Cardiac fibroblast (primary cell): ENCODE results near the gene GCC2.

Experiments used
- DNase-seq, 2 donors: peaks; one replicate each; pipeline versions ENCODE4 v3.0.0 to v3.0.0-alpha.2; 2010; ENCODE audit warnings: low read depth in 2 of 2
- H3K4me3 ChIP-seq, 2 donors: replicated peaks in 1 of 2; 1 replicate in 1 of 2; 2 replicates in 1 of 2; pipeline ENCODE4 v1.5.1; 2011; ENCODE audit warnings: low read depth in 2 of 2, low read length in 2 of 2, mild to moderate bottlenecking in 2 of 2, moderate library complexity in 1 of 2
- CTCF ChIP-seq: IDR thresholded peaks from one replicate; pipeline ENCODE4 v1.5.1; 2011; ENCODE audit warnings: low read depth, mild to moderate bottlenecking, low read length, inconsistent platforms

Gene GCC2

GRCh38 chr2:108531674-108532055, 82.7 kb downstream of the GCC2 start:
- no peak overlapping the region for H3K4me3 ChIP-seq
- no peak for DNase-seq
- TF ChIP-seq CTCF, result no peak

- no peak for TF ChIP-seq CTCF
- peak within 1 kb of the TSS; percentile 72 to 75 for H3K4me3 ChIP-seq
- DNase-seq, result peak; percentile 88 to 93
These were observed 85.0 kb downstream of the GCC2 start, which contains the start of gene LIMS1 for GRCh38 chr2:108533832-108534583. Gene LIMS1, plus strand, starts transcription at chr2:108534470. Its CDS starts 93 bp downstream, at chr2:108534563.

GRCh38 chr2:108534584-108535356, 85.8 kb downstream of the GCC2 start:
- TF ChIP-seq CTCF, result no peak
- peak overlapping the region; percentile 54 to 75 for H3K4me3 ChIP-seq
- peak in 1 of 2 donors; percentile 55 for DNase-seq

- TF ChIP-seq CTCF, result no peak
- peak overlapping the region; percentile 54 to 75 for H3K4me3 ChIP-seq
- peak; percentile 48 to 73 for DNase-seq
These were observed 86.3 kb downstream of the GCC2 start for GRCh38 chr2:108535357-108535631.

- TF ChIP-seq CTCF, result no peak
- peak; percentile 37 to 78 for DNase-seq
- H3K4me3 ChIP-seq, result peak overlapping the region in 1 of 2 donors; percentile 75
These were observed 87.3 kb downstream of the GCC2 start for GRCh38 chr2:108536133-108536780.

- no peak for TF ChIP-seq CTCF
- H3K4me3 ChIP-seq, result no peak overlapping the region
- DNase-seq, result no peak
These were observed 87.9 kb downstream of the GCC2 start for GRCh38 chr2:108536911-108537310.
